Measurements from ENCODE around the gene LTK.

LTK gene

GRCh38 chr15:41536866-41537265, 23.2 kb upstream of the LTK start:
- no peak for DNase-seq (ENCODE audit: low read depth)
- H3K4me3 ChIP-seq (ENCODE audit: low read depth, low read length): no peak overlapping the region
- no peak for TF ChIP-seq CTCF (IDR thresholded peaks at IDR 0.05; ENCODE audit: low read depth, low read length, missing control alignments)

DNA sequence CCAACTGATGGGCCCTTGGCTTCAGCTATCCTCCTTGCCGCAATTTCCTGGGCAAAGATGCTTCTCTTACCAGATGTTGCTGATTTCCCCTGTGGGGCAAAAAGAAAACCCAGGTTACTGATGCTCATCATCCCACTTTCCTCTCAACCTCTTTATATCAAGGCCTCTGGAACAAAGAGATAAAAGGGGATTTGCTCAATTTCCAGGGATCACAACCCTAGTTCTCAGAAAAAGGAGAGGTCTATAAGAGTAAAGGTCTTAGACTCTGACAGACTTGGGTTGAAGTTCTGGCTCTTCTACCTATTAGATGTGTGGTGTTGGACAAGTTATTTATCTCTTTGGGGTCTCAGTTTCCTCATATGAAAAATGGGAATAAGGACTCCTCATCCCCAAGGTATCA, 21.9 kb upstream of the LTK start:
- H3K4me3 ChIP-seq (ENCODE audit: low read depth, low read length): no peak overlapping the region
- TF ChIP-seq CTCF (IDR thresholded peaks at IDR 0.05; ENCODE audit: low read depth, low read length, missing control alignments): no peak
- DNase-seq (ENCODE audit: low read depth): no peak

- no peak for TF ChIP-seq CTCF (IDR thresholded peaks at IDR 0.05; ENCODE audit: low read depth, low read length, missing control alignments)
- no peak for DNase-seq (ENCODE audit: low read depth)
- no peak overlapping the region for H3K4me3 ChIP-seq (ENCODE audit: low read depth, low read length)
These were observed 16.8 kb upstream of the LTK start for GRCh38 chr15:41530363-41530956.

DNA sequence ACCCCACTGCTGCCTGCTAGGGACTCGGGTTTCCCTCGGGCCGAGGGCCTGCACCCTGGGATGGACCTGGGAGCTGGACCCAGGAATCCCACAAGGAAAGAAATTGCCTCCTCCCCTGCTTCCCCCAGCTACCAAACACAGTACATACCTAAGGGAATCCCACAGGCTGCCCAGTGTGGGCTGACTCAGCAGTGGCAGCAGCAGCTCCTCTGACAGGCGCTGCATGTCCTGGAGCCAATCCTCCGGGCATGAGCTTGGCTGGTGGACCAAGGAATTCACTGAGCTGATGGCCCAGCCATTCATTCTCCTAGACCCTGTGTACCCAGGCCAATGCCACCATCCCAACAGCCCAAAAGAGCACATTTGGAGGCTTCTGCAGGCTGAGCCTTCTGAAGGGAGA, 9.5 kb upstream of the LTK start:
- TF ChIP-seq CTCF (IDR thresholded peaks at IDR 0.05; ENCODE audit: low read depth, low read length, missing control alignments): no peak

GRCh38 chr15:41521614-41522013, 8.0 kb upstream of the LTK start:
- TF ChIP-seq CTCF (IDR thresholded peaks at IDR 0.05; ENCODE audit: low read depth, low read length, missing control alignments): no peak
- H3K4me3 ChIP-seq (ENCODE audit: low read depth, low read length): no peak overlapping the region

More for the DNA sequence above, 9.5 kb upstream of the LTK start:
- no peak overlapping the region for H3K4me3 ChIP-seq (ENCODE audit: low read depth, low read length)
- DNase-seq (ENCODE audit: low read depth): no peak

GRCh38 chr15:41520636-41521035, 7.0 kb upstream of the LTK start:
- no peak for DNase-seq (ENCODE audit: low read depth)
- no peak overlapping the region for H3K4me3 ChIP-seq (ENCODE audit: low read depth, low read length)
- no peak for TF ChIP-seq CTCF (IDR thresholded peaks at IDR 0.05; ENCODE audit: low read depth, low read length, missing control alignments)

More at GRCh38 chr15:41521614-41522013, 8.0 kb upstream of the LTK start:
- no peak for DNase-seq (ENCODE audit: low read depth)

DNA sequence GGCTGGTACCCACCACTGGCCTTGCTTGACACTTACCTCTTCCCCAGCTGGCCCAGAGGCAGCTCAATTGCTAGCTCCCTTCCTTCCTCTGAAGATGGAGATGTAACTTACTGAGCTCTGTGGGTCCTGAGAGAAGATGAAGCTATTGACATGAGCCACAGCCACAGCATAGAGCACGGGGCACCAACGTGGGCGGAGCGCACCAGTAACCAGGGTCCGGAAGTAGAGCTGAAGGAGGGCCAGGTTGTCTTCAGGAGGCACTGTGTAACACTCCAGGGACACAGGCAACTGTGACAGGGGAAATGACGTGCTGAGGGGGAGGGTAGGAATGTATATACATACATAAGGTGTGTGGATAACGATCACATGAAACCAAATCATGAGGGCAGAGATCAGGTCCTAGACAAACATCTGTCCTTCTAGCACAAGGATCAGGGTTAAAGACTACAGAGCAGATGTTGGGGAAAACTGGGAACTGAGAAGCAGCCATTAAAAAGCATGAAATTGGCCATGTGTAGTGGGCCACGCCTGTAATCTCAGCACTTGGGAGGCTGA, 4.3 kb upstream of the LTK start:
- no peak for DNase-seq (ENCODE audit: low read depth)
- H3K4me3 ChIP-seq (ENCODE audit: low read depth, low read length): no peak overlapping the region
- TF ChIP-seq CTCF (IDR thresholded peaks at IDR 0.05; ENCODE audit: low read depth, low read length, missing control alignments): no peak

Measured in GM12864 (cell line).